ENCODE data around the gene RBM25. TPM values are rescaled to one million over a fixed set of nuclear protein-coding genes. Genes with fewer than 3 reads are reported as not detected.

RBM25 gene
- total and polyA plus RNA-seq, 12 donors = 13.5 to 51.4 (median 39.9) TPM

DNA sequence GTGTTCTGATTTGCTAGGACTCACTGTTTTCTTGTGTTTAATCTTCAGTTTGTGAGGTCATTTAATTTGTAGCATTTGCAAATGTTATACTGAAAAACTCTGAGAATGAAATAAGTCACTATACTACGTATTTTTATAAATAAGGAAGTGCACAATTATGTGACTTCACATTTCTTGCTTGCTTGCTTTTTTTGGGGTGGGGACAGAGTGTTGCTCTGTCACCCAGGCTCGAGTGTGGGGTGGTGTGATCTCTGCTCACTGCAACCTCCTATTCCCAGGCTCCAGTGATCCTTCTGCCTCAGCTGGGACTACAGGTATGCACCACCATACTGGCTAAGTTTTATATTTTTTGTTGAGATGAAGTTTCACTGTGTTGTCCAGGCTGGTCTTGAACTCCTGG is 32.7 kb downstream of the RBM25 start:
- Histone ChIP-seq H3K4me3 (no peak overlapping the region), H3K27me3 (no peaks in the 10 kb centered on the region), H3K36me3 (peaks cover 0 to 96% (median 44%) of the 10 kb centered on the region in 9 donors), H3K27ac (no peak overlapping the region), H3K4me1 (peaks cover 0 to 3% (median 0%) of the 10 kb centered on the region in 9 donors), H3K9me3 (no peaks in the 10 kb centered on the region)
- 95 to 96% methylated on average over 2 of the region's 2 CpGs for WGBS, 2 donors
- TF ChIP-seq, protein P1, sequence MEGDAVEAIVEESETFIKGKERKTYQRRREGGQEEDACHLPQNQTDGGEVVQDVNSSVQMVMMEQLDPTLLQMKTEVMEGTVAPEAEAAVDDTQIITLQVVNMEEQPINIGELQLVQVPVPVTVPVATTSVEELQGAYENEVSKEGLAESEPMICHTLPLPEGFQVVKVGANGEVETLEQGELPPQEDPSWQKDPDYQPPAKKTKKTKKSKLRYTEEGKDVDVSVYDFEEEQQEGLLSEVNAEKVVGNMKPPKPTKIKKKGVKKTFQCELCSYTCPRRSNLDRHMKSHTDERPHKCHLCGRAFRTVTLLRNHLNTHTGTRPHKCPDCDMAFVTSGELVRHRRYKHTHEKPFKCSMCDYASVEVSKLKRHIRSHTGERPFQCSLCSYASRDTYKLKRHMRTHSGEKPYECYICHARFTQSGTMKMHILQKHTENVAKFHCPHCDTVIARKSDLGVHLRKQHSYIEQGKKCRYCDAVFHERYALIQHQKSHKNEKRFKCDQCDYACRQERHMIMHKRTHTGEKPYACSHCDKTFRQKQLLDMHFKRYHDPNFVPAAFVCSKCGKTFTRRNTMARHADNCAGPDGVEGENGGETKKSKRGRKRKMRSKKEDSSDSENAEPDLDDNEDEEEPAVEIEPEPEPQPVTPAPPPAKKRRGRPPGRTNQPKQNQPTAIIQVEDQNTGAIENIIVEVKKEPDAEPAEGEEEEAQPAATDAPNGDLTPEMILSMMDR (IDR thresholded peaks at IDR 0.05) = no peak
- ATAC-seq = no peak
- intact Hi-C loops (cut with DNase I) = loop anchor here in 1 of 10 donors (5.0 kb wide), 1 partner anchor 969 kb away; no protein-coding TSS in a partner anchor
- DNase-seq = no peak

DNA sequence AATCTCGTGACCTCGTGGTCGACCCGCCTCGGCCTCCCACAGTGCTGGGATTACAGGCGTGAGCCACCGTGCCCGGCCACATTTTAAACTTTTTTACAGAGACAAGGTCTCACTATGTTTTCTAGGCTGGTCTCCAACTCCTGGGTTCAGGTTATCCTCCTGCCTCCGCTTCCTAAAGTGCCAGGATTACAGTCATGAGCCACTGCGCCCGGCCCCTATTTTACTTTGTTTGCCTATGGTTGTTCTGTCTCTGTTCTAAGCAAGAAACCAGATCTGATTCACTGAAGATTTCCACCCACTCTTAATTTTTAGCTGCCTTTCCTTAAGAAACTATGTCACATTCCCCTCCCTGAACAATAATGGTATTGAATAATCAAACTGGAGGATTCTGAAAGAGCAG is 39.1 kb downstream of the RBM25 start:
- no peak overlapping the region for H3K4me3 ChIP-seq
- H3K27me3 ChIP-seq = no peaks in the 10 kb centered on the region
- intact Hi-C loops (cut with DNase I) = no loop called here
- no peaks in the 10 kb centered on the region for H3K4me1 ChIP-seq
- no peak for ATAC-seq
- no peaks in the 10 kb centered on the region for H3K9me3 ChIP-seq
- H3K27ac ChIP-seq = no peak overlapping the region
- peaks cover 0 to 96% (median 42%) of the 10 kb centered on the region in 9 donors for H3K36me3 ChIP-seq
- TF ChIP-seq, protein P1 (IDR thresholded peaks at IDR 0.05) = no peak
- DNase-seq = no peak
- WGBS, 2 donors = 97 to 98% methylated on average over 11 of the region's 11 CpGs

DNA sequence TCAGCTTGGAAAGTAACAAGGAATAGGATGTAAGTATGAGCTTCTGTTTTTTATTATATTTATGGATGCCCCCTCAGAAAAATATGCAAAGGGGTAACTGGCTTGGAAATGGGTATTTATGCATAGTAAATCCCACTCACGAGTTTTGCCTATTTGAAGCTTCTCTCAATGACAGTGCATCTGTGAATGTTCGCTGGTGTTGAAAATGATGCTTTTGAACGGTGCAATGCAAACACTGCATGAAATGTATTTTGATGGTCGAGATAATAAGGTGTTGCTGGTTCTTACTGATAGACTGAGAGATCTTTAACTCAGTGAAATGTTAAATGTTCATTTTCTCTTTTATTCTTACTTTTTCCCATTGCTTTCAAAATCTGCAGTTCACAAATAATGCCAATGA is 42.0 kb downstream of the RBM25 start:
- no peak for ATAC-seq
- Histone ChIP-seq H3K27me3 (no peaks in the 10 kb centered on the region), H3K9me3 (no peaks in the 10 kb centered on the region), H3K36me3 (peaks cover 0 to 99% (median 50%) of the 10 kb centered on the region in 9 donors), H3K4me3 (no peak overlapping the region), H3K4me1 (no peaks in the 10 kb centered on the region), H3K27ac (no peak overlapping the region)
- no peak for DNase-seq
- TF ChIP-seq, protein P1 (IDR thresholded peaks at IDR 0.05) = no peak
- 92 to 94% methylated on average over 4 of the region's 4 CpGs for WGBS, 2 donors
- intact Hi-C loops (cut with DNase I) = no loop called here

DNA sequence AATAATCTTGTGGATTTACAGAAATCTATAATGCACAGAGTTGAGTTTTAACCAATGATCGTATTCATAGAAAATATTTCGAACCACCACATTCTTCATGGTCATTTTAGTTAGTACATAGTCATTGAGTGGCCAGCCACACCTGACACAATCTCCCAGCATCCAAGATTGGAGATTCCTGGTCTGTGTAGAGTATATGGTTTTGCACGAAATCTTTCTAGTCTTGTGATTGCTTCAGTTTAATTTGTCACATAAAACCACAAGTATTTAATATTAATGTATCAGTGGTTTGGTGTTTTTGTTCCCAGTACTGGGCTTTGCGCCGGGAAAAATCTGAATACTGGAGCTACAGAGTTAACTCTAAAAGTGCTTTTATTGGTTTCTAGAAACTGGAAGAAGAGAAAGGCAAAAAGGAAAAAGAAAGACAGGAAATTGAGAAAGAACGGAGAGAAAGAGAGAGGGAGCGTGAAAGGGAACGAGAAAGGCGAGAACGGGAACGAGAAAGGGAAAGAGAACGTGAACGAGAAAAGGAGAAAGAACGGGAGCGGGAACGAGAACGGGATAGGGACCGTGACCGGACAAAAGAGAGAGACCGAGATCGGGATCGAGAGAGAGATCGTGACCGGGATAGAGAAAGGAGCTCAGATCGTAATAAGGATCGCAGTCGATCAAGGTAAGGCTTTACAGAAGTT is 44.6 kb downstream of the RBM25 start:
- Histone ChIP-seq H3K27ac (no peak overlapping the region), H3K4me1 (no peaks in the 10 kb centered on the region), H3K4me3 (no peak overlapping the region), H3K36me3 (peaks cover 0 to 99% (median 70%) of the 10 kb centered on the region in 9 donors), H3K9me3 (no peaks in the 10 kb centered on the region), H3K27me3 (no peaks in the 10 kb centered on the region)
- DNase-seq (no peak), ATAC-seq (no peak)
- WGBS, 2 donors = 97 to 98% methylated on average over 27 of the region's 27 CpGs
- intact Hi-C loops (cut with DNase I) = no loop called here
- TF ChIP-seq, protein P1 (IDR thresholded peaks at IDR 0.05) = no peak
